K562 (cell line): ENCODE measurements around the gene RABL2A. TPM values are rescaled to one million over a fixed set of nuclear protein-coding genes. Genes with fewer than 3 reads are reported as not detected.
A peak's percentile ranks its signal among the peaks of the same experiment; 100 is the strongest.
"Not testable (repeated sequence)": the region's sequence is repeated elsewhere in the genome, so short reads cannot be mapped to it uniquely, and the experiment has no call there.

Experiments
- ARID4B ChIP-seq: sonication (generic); formaldehyde crosslinking; IDR thresholded peaks from 2 replicates; pipeline ENCODE4 v1.8.0; 2022; ENCODE audit warnings: mild to moderate bottlenecking, missing genetic modification reagents
- CREB1 ChIP-seq, 2 experiments: sonication (generic) in 1 of 2; formaldehyde crosslinking in 1 of 2; IDR thresholded peaks; 2 replicates each; pipeline versions ENCODE4 v1.6.1 to v1.8.0; 2012 to 2022; ENCODE audit warnings: inconsistent platforms in 1 of 2, mild to moderate bottlenecking in 1 of 2, missing genetic modification reagents in 1 of 2, moderate library complexity in 1 of 2
- FIP1L1 ChIP-seq: fragments of 200-400 bp; formaldehyde crosslinking; IDR thresholded peaks from 2 replicates; pipeline ENCODE4 v1.6.1; 2018; ENCODE audit warnings: mild to moderate bottlenecking, low read depth, low read length; ENCODE audit not compliant: poor library complexity, severe bottlenecking
- HBP1 ChIP-seq: fragments of 450-650 bp; formaldehyde crosslinking; IDR thresholded peaks from 2 replicates; pipeline ENCODE4 v1.4.0; 2022; ENCODE audit warnings: missing genetic modification characterization
- HNRNPL ChIP-seq: fragments of 200-400 bp; formaldehyde crosslinking; IDR thresholded peaks from 2 replicates; pipeline ENCODE4 v1.6.1; 2017; ENCODE audit warnings: low read depth, mild to moderate bottlenecking, low read length
- MAX ChIP-seq: sonication (generic); formaldehyde crosslinking; IDR thresholded peaks from 2 replicates; pipeline ENCODE4 v1.9.0; 2022; ENCODE audit warnings: mild to moderate bottlenecking, missing genetic modification reagents
- MAZ ChIP-seq, 2 experiments: fragments of 450-650 bp in 1 of 2; sonication (generic) in 1 of 2; formaldehyde crosslinking; IDR thresholded peaks in 1 of 2; conservative IDR thresholded peaks in 1 of 2; 2 replicates each; pipeline versions ENCODE4 v1.4.0 to v1.5.0; 2020; ENCODE audit warnings: mild to moderate bottlenecking in 1 of 2, missing genetic modification reagents in 1 of 2
- MNT ChIP-seq, 2 experiments: fragments of 450-650 bp; conservative IDR thresholded peaks; 2 replicates each; pipeline ENCODE4 v1.6.1; 2017; ENCODE audit warnings: mild to moderate bottlenecking in 2 of 2, moderate library complexity in 2 of 2
- NFIC ChIP-seq: fragments of 450-650 bp; IDR thresholded peaks from 2 replicates; pipeline ENCODE4 v1.6.1; 2017; ENCODE audit warnings: mild to moderate bottlenecking, inconsistent platforms
- PCBP1 ChIP-seq: fragments of 200-400 bp; formaldehyde crosslinking; IDR thresholded peaks from 2 replicates; pipeline ENCODE4 v1.6.1; 2018; ENCODE audit warnings: mild to moderate bottlenecking, low read depth, low read length; ENCODE audit not compliant: poor library complexity, severe bottlenecking
- PRDM10 ChIP-seq: fragments of 450-650 bp; IDR thresholded peaks from 2 replicates; pipeline ENCODE4 v1.6.1; 2018; ENCODE audit not compliant: partially characterized antibody
- ZBTB7A ChIP-seq: IDR thresholded peaks from 2 replicates; pipeline ENCODE4 v1.6.1; 2011; ENCODE audit warnings: low read depth, mild to moderate bottlenecking, low read length, moderate library complexity, borderline replicate concordance; ENCODE audit not compliant: control insufficient read depth
- polyA plus RNA-seq, 8 experiments: library from polyadenylated mRNA; depleted of rRNA in 4 of 8; stranded (reverse) in 5 of 8; unstranded in 3 of 8; fragments of >200 nt; fragmentation: Nextera tagmentation in 2 of 8; fragmentation: Illumina TruSeq in 1 of 8; extraction: Ambion mirVana in 2 of 8; extraction: Trizol in 1 of 8; gene quantifications; 2 replicates each; pipeline versions ENCODE4 v1.2.1 to v1.2.3, GENCODE V29; 2011 to 2014; ENCODE audit warnings: inconsistent platforms in 1 of 8, missing spikeins in 1 of 8
- total RNA-seq, 7 experiments: library from RNA; depleted of rRNA in 6 of 7; stranded (reverse); fragments of >200 nt in 6 of 7; fragmentation: Illumina TruSeq in 2 of 7; extraction: Trizol in 2 of 7; gene quantifications; 2 replicates each; pipeline versions ENCODE4 v1.2.1 to v1.2.3, GENCODE V29; 2011 to 2021; ENCODE audit warnings: low replicate concordance in 1 of 7

The RABL2A gene
- total and polyA plus RNA-seq, 9 of the 15 experiments (the other 6 are each of a cell fraction or from before 2014, with no cell fraction given) = 0.27 to 5.8 (median 3.2) TPM

GRCh38 chr2:113583521-113584225, 43.4 kb upstream of the RABL2A start (continued):
- not testable (repeated sequence) for TF ChIP-seq CREB1 (IDR thresholded peaks at IDR 0.05)
- TF ChIP-seq CREB1 (CRISPR knock-in tag; IDR thresholded peaks at IDR 0.05) = peak; percentile 70
- TF ChIP-seq MAZ (CRISPR knock-in tag; conservative IDR thresholded peaks at IDR 0.05 in 1 of 2, IDR thresholded peaks at IDR 0.05 in 1 of 2) = peak; percentile 92 to 93
- TF ChIP-seq MAX (CRISPR knock-in tag) = peak; percentile 56
- peak; percentile 91 for TF ChIP-seq PCBP1
- peak; percentile 13 for TF ChIP-seq PRDM10
- TF ChIP-seq ZBTB7A = peak; percentile 85
- peak; percentile 82 for TF ChIP-seq ARID4B (CRISPR knock-in tag)
- peak; percentile 87 for TF ChIP-seq FIP1L1
- TF ChIP-seq NFIC = 0 out of 2 replicates have a peak, but pooled peaks have one; percentile 30
- peak; percentile 82; the same call in 1 of the 2 replicates for TF ChIP-seq HNRNPL
- TF ChIP-seq HBP1 (CRISPR knock-in tag) = peak; percentile 46; the same call in 1 of the 2 replicates
- 0 out of 4 replicates have a peak, but pooled peaks of 1 of the 2 experiments have one; percentile 47 for TF ChIP-seq MNT (conservative IDR thresholded peaks at IDR 0.05)
